ENCODE data around the gene TUBB4B.

- no peak for TF ChIP-seq POLR2A (IDR thresholded peaks at IDR 0.05)
- TF ChIP-seq, protein P1, sequence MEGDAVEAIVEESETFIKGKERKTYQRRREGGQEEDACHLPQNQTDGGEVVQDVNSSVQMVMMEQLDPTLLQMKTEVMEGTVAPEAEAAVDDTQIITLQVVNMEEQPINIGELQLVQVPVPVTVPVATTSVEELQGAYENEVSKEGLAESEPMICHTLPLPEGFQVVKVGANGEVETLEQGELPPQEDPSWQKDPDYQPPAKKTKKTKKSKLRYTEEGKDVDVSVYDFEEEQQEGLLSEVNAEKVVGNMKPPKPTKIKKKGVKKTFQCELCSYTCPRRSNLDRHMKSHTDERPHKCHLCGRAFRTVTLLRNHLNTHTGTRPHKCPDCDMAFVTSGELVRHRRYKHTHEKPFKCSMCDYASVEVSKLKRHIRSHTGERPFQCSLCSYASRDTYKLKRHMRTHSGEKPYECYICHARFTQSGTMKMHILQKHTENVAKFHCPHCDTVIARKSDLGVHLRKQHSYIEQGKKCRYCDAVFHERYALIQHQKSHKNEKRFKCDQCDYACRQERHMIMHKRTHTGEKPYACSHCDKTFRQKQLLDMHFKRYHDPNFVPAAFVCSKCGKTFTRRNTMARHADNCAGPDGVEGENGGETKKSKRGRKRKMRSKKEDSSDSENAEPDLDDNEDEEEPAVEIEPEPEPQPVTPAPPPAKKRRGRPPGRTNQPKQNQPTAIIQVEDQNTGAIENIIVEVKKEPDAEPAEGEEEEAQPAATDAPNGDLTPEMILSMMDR (IDR thresholded peaks at IDR 0.05): no peak
These were observed 9.5 kb downstream of the TUBB4B start for GRCh38 chr9:137250329-137251193.

Measured in thyroid gland (tissue), 4 donors.